GM21825 (cell line): ENCODE data around the gene MVB12B.
A peak's percentile ranks its signal among the peaks of the same experiment; 100 is the strongest.
"Not testable (repeated sequence)": the region's sequence is repeated elsewhere in the genome, so short reads cannot be mapped to it uniquely, and the experiment has no call there.

Experiments used
- ATAC-seq: cut with Tn5 transposase; IDR thresholded peaks from one replicate; pipeline ENCODE4 v1.9.1; 2021; ENCODE audit warnings: mild to moderate bottlenecking, moderate library complexity; ENCODE audit not compliant: unreplicated experiment

Gene MVB12B

GRCh38 chr9:126464694-126465441, 138.2 kb downstream of the MVB12B start:
- no peak for ATAC-seq

GRCh38 chr9:126465977-126466376, 139.3 kb downstream of the MVB12B start:
- no peak for ATAC-seq

GRCh38 chr9:126468141-126468825, 141.7 kb downstream of the MVB12B start:
- ATAC-seq, result no peak

- peak; percentile 33 for ATAC-seq
Observed at GRCh38 chr9:126470241-126470993, 143.8 kb downstream of the MVB12B start.

GRCh38 chr9:126471084-126471624, 144.5 kb downstream of the MVB12B start:
- peak; percentile 70 for ATAC-seq

GRCh38 chr9:126472198-126472947, 145.7 kb downstream of the MVB12B start:
- no peak for ATAC-seq

GRCh38 chr9:126472948-126473298, 146.3 kb downstream of the MVB12B start:
- ATAC-seq, result no peak

GRCh38 chr9:126474206-126474765, 147.7 kb downstream of the MVB12B start:
- no peak for ATAC-seq

- ATAC-seq, result no peak
Observed at GRCh38 chr9:126474786-126475485, 148.3 kb downstream of the MVB12B start.

- ATAC-seq, result no peak
Observed at GRCh38 chr9:126475933-126476555, 149.4 kb downstream of the MVB12B start.

- ATAC-seq, result not testable (repeated sequence)
Observed at GRCh38 chr9:126477432-126477831, 150.8 kb downstream of the MVB12B start.

- ATAC-seq, result no peak
Observed at GRCh38 chr9:126478216-126478981, 151.8 kb downstream of the MVB12B start.

- no peak for ATAC-seq
Observed at GRCh38 chr9:126479515-126479914, 152.9 kb downstream of the MVB12B start.

GRCh38 chr9:126480813-126481212, 154.2 kb downstream of the MVB12B start:
- no peak for ATAC-seq

- ATAC-seq, result no peak
Observed at GRCh38 chr9:126481862-126482261, 155.2 kb downstream of the MVB12B start.

GRCh38 chr9:126482361-126483044, 155.9 kb downstream of the MVB12B start:
- no peak for ATAC-seq

GRCh38 chr9:126483468-126484073, 156.9 kb downstream of the MVB12B start:
- no peak for ATAC-seq

GRCh38 chr9:126485662-126486061, 159.0 kb downstream of the MVB12B start:
- ATAC-seq, result no peak
